PC-9 (cell line): Measurements from ENCODE around the gene HIKESHI. TPM values are rescaled to one million over a fixed set of nuclear protein-coding genes. Genes with fewer than 3 reads are reported as not detected.

Source experiments
- BruUV-seq: library from RNA; stranded (reverse); fragments of 400-500 nt; replicated peaks from 2 replicates; lab custom pipeline; 2021; lab: Mats Ljungman, UMichigan
- CTCF ChIA-PET: fragments of 300-600 bp; sonication (Branson Sonifier 250); formaldehyde crosslinking; loops from one replicate; lab custom pipeline; 2022; ENCODE audit warnings: antibody characterized with exemption; lab: Charles Lee
- POLR2A ChIA-PET: fragments of 300-600 bp; sonication (Branson Sonifier 250); formaldehyde crosslinking; loops from one replicate; lab custom pipeline; 2022; ENCODE audit warnings: antibody characterized with exemption; ENCODE audit not compliant: unreplicated experiment; lab: Charles Lee
- DNase-seq, 2 experiments: peaks; one replicate each; pipeline versions ENCODE4 v3.0.0 to v3.0.0-alpha.2; 2015 to 2022; ENCODE audit warnings: mixed read lengths in 1 of 2
- H2AFZ ChIP-seq: fragments of 200-600 bp; sonication (generic); 2 replicates; pipeline ENCODE4 v1.8.1; 2017; ENCODE audit warnings: antibody characterized with exemption
- H3F3A ChIP-seq: fragments of 200-600 bp; sonication (generic); 2 replicates; pipeline ENCODE4 v1.8.1; 2017; ENCODE audit warnings: antibody characterized with exemption, mild to moderate bottlenecking, low read depth; ENCODE audit not compliant: insufficient read depth
- H3K27ac ChIP-seq: fragments of 200-600 bp; sonication (generic); 2 replicates; pipeline ENCODE4 v1.6.1; 2016; ENCODE audit warnings: mixed run types
- H3K27me3 ChIP-seq: fragments of 200-600 bp; sonication (generic); 2 replicates; pipeline ENCODE4 v1.6.1; 2016; ENCODE audit warnings: low read depth, mixed run types; ENCODE audit not compliant: insufficient read depth
- H3K36me3 ChIP-seq: fragments of 200-600 bp; sonication (generic); 2 replicates; pipeline ENCODE4 v1.6.1; 2016; ENCODE audit warnings: low read depth, mixed run types
- H3K4me1 ChIP-seq: fragments of 200-600 bp; sonication (generic); replicated peaks from 2 replicates; pipeline ENCODE4 v1.6.1; 2016; ENCODE audit warnings: mixed run types; ENCODE audit not compliant: insufficient read depth
- H3K4me2 ChIP-seq: fragments of 200-600 bp; sonication (generic); 2 replicates; pipeline ENCODE4 v1.6.1; 2017; ENCODE audit warnings: mixed run types
- H3K4me3 ChIP-seq: fragments of 200-600 bp; sonication (generic); 2 replicates; pipeline ENCODE4 v1.6.1; 2016; ENCODE audit warnings: mixed run types
- H3K79me2 ChIP-seq: fragments of 200-600 bp; sonication (generic); 2 replicates; pipeline ENCODE4 v1.6.1; 2017; ENCODE audit warnings: low read depth, mixed run types
- H3K9me2 ChIP-seq: fragments of 200-600 bp; sonication (generic); 2 replicates; pipeline ENCODE4 v1.8.1; 2017; ENCODE audit warnings: mild to moderate bottlenecking; ENCODE audit not compliant: insufficient read depth
- H3K9me3 ChIP-seq: fragments of 200-600 bp; sonication (generic); 2 replicates; pipeline ENCODE4 v1.8.1; 2016; ENCODE audit warnings: low read depth; ENCODE audit not compliant: insufficient read depth
- H4K20me1 ChIP-seq: fragments of 200-600 bp; sonication (generic); 2 replicates; pipeline ENCODE4 v1.8.1; 2017; ENCODE audit not compliant: insufficient read depth
- EZH2 ChIP-seq: fragments of 200-600 bp; sonication (generic); IDR thresholded peaks from 2 replicates; pipeline ENCODE4 v1.8.0; 2017; ENCODE audit warnings: antibody characterized with exemption, low read depth
- intact Hi-C: fragments of 100-400 bp; cut with micrococcal nuclease; formaldehyde crosslinking; loops from one replicate; pipeline ENCODE4 v1.10.0; 2022; ENCODE audit not compliant: unreplicated experiment
- total RNA-seq: library from RNA; stranded (reverse); gene quantifications from 2 replicates; pipeline ENCODE4 v1.2.3, GENCODE V29; 2021
- TF ChIP-seq, protein P1 (sequence below): fragments of 200-600 bp; sonication (generic); conservative IDR thresholded peaks from 2 replicates; pipeline ENCODE4 v1.6.1; 2017; ENCODE audit warnings: mixed run types, antibody characterized with exemption, mild to moderate bottlenecking, moderate library complexity

Gene HIKESHI
- total RNA-seq, 1 experiment from 2014 or later: 42.0 TPM

DNA sequence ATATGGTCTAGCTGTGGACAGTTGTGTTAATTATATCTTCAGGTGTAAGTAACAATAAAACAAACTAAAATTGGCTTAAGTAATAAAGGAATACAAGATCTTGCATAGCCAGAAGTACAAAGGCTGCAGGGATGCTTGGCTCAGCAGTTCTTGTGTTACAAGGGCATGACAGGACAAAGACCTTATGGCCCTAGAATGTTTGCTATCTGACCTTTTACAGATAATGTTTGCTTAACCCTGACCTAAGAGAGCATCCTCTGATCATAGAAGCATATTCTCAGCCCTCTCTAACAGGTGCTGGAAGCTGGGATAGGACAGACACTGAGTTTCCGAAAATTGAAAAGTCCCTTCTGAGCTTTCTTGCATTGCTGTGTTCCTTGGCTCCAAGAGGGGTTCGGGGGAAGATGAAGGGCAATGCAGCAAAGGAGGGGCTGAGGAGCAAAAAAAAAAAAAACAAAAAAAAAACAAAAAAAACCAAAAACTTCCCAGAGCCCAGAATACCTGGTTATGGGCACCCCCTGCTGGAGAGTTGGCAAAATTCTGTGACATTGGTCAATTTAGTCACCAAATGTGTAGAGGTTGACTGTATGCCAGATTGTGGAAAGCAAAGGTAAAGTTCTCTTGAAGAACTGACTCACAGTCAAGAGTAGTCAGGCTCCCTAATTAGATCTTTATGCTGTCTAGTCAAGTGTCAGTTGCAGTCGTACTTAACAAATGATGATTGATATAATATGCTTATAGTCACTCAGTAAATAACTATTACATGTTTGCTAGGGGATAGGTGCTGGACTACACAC is 10.4 kb upstream of the HIKESHI start:
- Histone ChIP-seq H3K9me2 (no peaks in the 10 kb centered on the region), H3K36me3 (no peaks in the 10 kb centered on the region), H2AFZ (no peak overlapping the region), H3K27ac (no peak overlapping the region), H3K4me2 (no peak overlapping the region), H3K4me3 (no peak overlapping the region), H4K20me1 (no peaks in the 10 kb centered on the region), H3K4me1 (no peaks in the 10 kb centered on the region), H3F3A (peaks cover 5% of the 10 kb centered on the region; the same call in 1 of the 2 replicates), H3K27me3 (no peaks in the 10 kb centered on the region), H3K9me3 (no peaks in the 10 kb centered on the region), H3K79me2 (no peaks in the 10 kb centered on the region)
- POLR2A ChIA-PET: no interaction called here
- CTCF ChIA-PET: interaction anchor here (0.6 to 0.7 kb wide), 3 partner anchors 262 to 692 kb away, joined by 3 to 20 read pairs (median 13); no protein-coding TSS in a partner anchor
- DNase-seq: peak; percentile 41 to 60
- no TSS peak for BruUV-seq
- TF ChIP-seq, protein P1, sequence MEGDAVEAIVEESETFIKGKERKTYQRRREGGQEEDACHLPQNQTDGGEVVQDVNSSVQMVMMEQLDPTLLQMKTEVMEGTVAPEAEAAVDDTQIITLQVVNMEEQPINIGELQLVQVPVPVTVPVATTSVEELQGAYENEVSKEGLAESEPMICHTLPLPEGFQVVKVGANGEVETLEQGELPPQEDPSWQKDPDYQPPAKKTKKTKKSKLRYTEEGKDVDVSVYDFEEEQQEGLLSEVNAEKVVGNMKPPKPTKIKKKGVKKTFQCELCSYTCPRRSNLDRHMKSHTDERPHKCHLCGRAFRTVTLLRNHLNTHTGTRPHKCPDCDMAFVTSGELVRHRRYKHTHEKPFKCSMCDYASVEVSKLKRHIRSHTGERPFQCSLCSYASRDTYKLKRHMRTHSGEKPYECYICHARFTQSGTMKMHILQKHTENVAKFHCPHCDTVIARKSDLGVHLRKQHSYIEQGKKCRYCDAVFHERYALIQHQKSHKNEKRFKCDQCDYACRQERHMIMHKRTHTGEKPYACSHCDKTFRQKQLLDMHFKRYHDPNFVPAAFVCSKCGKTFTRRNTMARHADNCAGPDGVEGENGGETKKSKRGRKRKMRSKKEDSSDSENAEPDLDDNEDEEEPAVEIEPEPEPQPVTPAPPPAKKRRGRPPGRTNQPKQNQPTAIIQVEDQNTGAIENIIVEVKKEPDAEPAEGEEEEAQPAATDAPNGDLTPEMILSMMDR: peak; percentile 95
- no peak for TF ChIP-seq EZH2
- intact Hi-C loops: loop anchor here (1.0 to 5.0 kb wide), 3 partner anchors 351 to 694 kb away; partner anchors contain the start of gene CCDC83

DNA sequence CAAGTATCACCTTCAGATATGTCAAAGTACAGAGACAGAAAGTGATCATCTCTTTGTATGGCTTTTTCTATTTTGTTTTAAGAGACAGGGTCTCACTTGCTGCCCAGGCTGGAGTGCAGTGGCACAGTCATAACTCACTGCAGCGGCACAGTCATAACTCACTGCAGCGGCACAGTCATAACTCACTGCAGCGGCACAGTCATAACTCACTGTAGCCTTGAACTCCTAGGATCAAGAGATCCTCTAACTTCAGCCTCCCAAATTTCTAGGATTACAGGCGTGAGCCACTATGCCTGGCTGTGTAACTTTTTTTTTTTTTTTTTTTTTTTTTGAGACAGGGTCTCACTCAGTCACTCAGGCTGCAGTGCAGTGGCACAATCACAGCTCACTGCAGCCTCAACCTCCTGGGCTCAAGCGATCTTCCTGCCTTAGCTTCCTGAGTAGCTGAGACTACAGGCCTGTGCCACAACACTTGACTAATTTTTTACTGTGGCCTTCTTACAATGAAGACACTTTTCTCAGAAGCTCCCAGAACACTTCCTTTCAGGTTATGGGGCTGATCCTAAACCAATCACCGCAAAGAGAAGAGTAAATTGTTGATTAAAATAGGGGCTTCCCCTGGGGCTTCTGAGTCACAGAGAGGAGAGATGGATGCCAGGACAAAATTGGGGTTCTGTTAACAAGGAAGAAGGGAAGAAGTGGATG is 9.0 kb upstream of the HIKESHI start:
- DNase-seq: no peak
- H3F3A ChIP-seq: peaks cover 5% of the 10 kb centered on the region; the same call in 1 of the 2 replicates
- no peaks in the 10 kb centered on the region for H3K9me2 ChIP-seq
- H3K4me2 ChIP-seq: no peak overlapping the region
- no peaks in the 10 kb centered on the region for H3K4me1 ChIP-seq
- H2AFZ ChIP-seq: no peak overlapping the region
- no peaks in the 10 kb centered on the region for H3K79me2 ChIP-seq
- no peak overlapping the region for H3K27ac ChIP-seq
- H3K9me3 ChIP-seq: no peaks in the 10 kb centered on the region
- BruUV-seq: no TSS peak
- CTCF ChIA-PET: interaction anchor here (0.8 kb wide), 1 partner anchor 176 kb away, joined by 3 read pairs; no protein-coding TSS in a partner anchor
- intact Hi-C loops: loop anchor here (1.0 to 5.0 kb wide), 3 partner anchors 352 to 696 kb away; partner anchors contain the start of gene CCDC83
- no peaks in the 10 kb centered on the region for H3K36me3 ChIP-seq
- POLR2A ChIA-PET: interaction anchor here (0.7 kb wide), 1 partner anchor 666 kb away, joined by 3 read pairs; the partner anchor contains the start of gene DLG2
- no peaks in the 10 kb centered on the region for H3K27me3 ChIP-seq
- TF ChIP-seq EZH2: no peak
- TF ChIP-seq, protein P1: no peak
- H4K20me1 ChIP-seq: no peaks in the 10 kb centered on the region
- no peak overlapping the region for H3K4me3 ChIP-seq

DNA sequence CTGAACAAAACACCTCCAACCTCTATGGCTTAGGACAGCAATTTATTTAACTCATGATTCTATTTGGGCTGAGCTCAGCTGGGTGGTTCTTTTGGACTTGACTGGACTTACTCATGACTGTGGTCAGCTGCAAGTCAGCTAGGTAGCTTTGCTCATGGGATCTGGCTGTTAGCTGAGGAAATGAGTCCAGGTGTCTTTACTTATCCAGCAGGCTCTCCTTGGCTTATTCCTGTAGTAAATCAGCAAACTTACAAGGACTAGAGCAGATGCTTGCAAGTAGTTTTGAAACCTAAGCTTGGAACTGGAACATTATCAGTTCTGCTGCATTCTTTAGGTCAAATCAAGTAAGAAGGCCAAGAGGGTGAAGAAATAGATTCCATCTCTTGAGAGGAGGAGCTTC is 8.0 kb upstream of the HIKESHI start:
- no peak overlapping the region for H3K4me2 ChIP-seq
- H3K27me3 ChIP-seq: no peaks in the 10 kb centered on the region
- ChIA-PET CTCF (no interaction called here), POLR2A (no interaction called here)
- no peak overlapping the region for H2AFZ ChIP-seq
- no peaks in the 10 kb centered on the region for H3K79me2 ChIP-seq
- BruUV-seq: no TSS peak
- DNase-seq: peak in 1 of 2 experiments; percentile 23
- no peaks in the 10 kb centered on the region for H3K36me3 ChIP-seq
- H3K4me3 ChIP-seq: no peak overlapping the region
- TF ChIP-seq EZH2: no peak
- TF ChIP-seq, protein P1: no peak
- H3F3A ChIP-seq: peaks cover 5% of the 10 kb centered on the region; the same call in 1 of the 2 replicates
- H3K27ac ChIP-seq: no peak overlapping the region
- H3K9me2 ChIP-seq: no peaks in the 10 kb centered on the region
- intact Hi-C loops: loop anchor here (5.0 kb wide), 1 partner anchor 697 kb away; no protein-coding TSS in a partner anchor
- no peaks in the 10 kb centered on the region for H4K20me1 ChIP-seq
- H3K4me1 ChIP-seq: no peaks in the 10 kb centered on the region
- H3K9me3 ChIP-seq: no peaks in the 10 kb centered on the region
